Upper lobe of left lung (tissue), 6 donors: Measurements from ENCODE around the gene KSR2. TPM values are rescaled to one million over a fixed set of nuclear protein-coding genes. Genes with fewer than 3 reads are reported as not detected.

Source experiments
- ATAC-seq, 2 donors: fragments of 200-7000 bp; cut with Tn5 transposase; one replicate each; pipeline ENCODE4 v1.9.1; 2022; ENCODE audit warnings: mild to moderate bottlenecking in 2 of 2, moderate library complexity in 2 of 2; ENCODE audit not compliant: low FRiP score in 2 of 2
- DNase-seq, 2 donors: peaks; one replicate each; pipeline ENCODE4 v3.0.0-alpha.2; 2019 to 2020
- H3K27ac ChIP-seq, 4 donors: fragments of 200-600 bp; sonication (generic); one replicate each; pipeline ENCODE4 v1.5.1; 2016 to 2019
- H3K27me3 ChIP-seq, 4 donors: fragments of 200-600 bp; sonication (generic); one replicate each; pipeline ENCODE4 v1.5.1; 2017 to 2019
- H3K36me3 ChIP-seq, 4 donors: fragments of 200-600 bp; sonication (generic); one replicate each; pipeline ENCODE4 v1.5.1; 2016 to 2019
- H3K4me1 ChIP-seq, 4 donors: fragments of 200-600 bp; sonication (generic); one replicate each; pipeline ENCODE4 v1.5.1; 2018 to 2019
- H3K4me3 ChIP-seq, 4 donors: fragments of 200-600 bp; sonication (generic); one replicate each; pipeline ENCODE4 v1.5.1; 2017 to 2019; ENCODE audit warnings: mild to moderate bottlenecking in 2 of 4, moderate library complexity in 1 of 4
- H3K9me3 ChIP-seq, 4 donors: fragments of 200-600 bp; sonication (generic); one replicate each; pipeline ENCODE4 v1.5.1; 2018 to 2019
- CTCF ChIP-seq, 6 experiments: fragments of 450-650 bp in 4 of 6; fragments of 200-600 bp in 2 of 6; sonication (generic) in 2 of 6; IDR thresholded peaks; one replicate each; pipeline ENCODE4 v1.5.1; 2016 to 2019; ENCODE audit warnings: antibody characterized with exemption in 6 of 6
- EP300 ChIP-seq, 4 donors: sonication (generic); formaldehyde crosslinking; IDR thresholded peaks; one replicate each; pipeline ENCODE4 v1.5.1; 2017; ENCODE audit warnings: antibody characterized with exemption in 4 of 4, control low read depth in 2 of 4
- POLR2A ChIP-seq, 4 donors: fragments of 450-650 bp; IDR thresholded peaks; one replicate each; pipeline ENCODE4 v1.5.1; 2016 to 2017; ENCODE audit warnings: antibody characterized with exemption in 4 of 4, mild to moderate bottlenecking in 2 of 4
- POLR2AphosphoS5 ChIP-seq, 2 donors: sonication (generic); formaldehyde crosslinking; IDR thresholded peaks; one replicate each; pipeline ENCODE4 v1.5.1; 2017; ENCODE audit warnings: antibody characterized with exemption in 2 of 2
- WGBS, 2 donors: methylation state at CpG; one replicate each; pipeline ENCODE4 v1.1.5; 2017 to 2018; 5-methylcytosine and 5-hydroxymethylcytosine counted together
- total RNA-seq, 6 donors: library from RNA; depleted of rRNA in 4 of 6; stranded (reverse); fragments of >200 nt in 4 of 6; gene quantifications; one replicate each; pipeline versions ENCODE4 v1.1.0 to v1.2.1, GENCODE V29; 2016 to 2021
- donor health status: DM: no; HTN: no; CAD: no; lungs with moderate emphysema.
- donor health status: DM: no; HTN: yes; CAD: no; lungs with severe emphysema.

KSR2 gene
- total RNA-seq, 6 donors from 2014 or later = 0.30 to 3.2 (median 0.85) TPM

DNA sequence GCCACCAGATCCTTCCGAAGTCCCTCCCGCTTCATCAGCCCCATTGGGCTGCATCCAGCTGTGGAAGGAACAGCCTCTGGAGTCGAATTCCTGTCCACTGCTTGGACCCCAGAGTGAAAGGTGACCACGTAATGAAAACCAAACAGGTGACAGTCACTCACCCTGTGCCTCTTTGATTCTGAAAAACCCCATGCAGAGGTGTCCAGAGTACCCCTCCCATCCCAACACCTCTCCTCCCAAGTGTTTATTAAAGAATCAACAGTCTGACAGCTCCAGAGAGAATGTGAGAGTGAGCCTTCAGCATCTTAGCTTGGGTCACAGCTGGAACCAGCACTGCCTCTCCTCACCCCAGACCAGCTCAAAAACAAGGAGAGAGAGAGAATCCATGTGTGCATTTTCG lies 428.8 kb downstream of the KSR2 start:
- H3K9me3 ChIP-seq = no peaks in the 10 kb centered on the region
- no peak for DNase-seq
- ATAC-seq = no peak
- 58 to 63% methylated on average over 5 of the region's 5 CpGs for WGBS, 2 donors
- H3K36me3 ChIP-seq = no peaks in the 10 kb centered on the region
- no peak overlapping the region for H3K4me3 ChIP-seq
- no peaks in the 10 kb centered on the region for H3K4me1 ChIP-seq
- no peak overlapping the region for H3K27ac ChIP-seq
- H3K27me3 ChIP-seq = no peaks in the 10 kb centered on the region
- TF ChIP-seq EP300 (IDR thresholded peaks at IDR 0.05) (no peak), POLR2AphosphoS5 (IDR thresholded peaks at IDR 0.05) (no peak), CTCF (IDR thresholded peaks at IDR 0.05) (no peak), POLR2A (IDR thresholded peaks at IDR 0.05) (no peak)

- DNase-seq = no peak
- Histone ChIP-seq H3K9me3 (no peaks in the 10 kb centered on the region), H3K27me3 (no peaks in the 10 kb centered on the region), H3K4me3 (no peak overlapping the region), H3K27ac (no peak overlapping the region), H3K4me1 (no peaks in the 10 kb centered on the region), H3K36me3 (no peaks in the 10 kb centered on the region)
- WGBS, 2 donors = 75 to 80% methylated on average over 1 of the region's 1 CpG
- no peak for ATAC-seq
- TF ChIP-seq EP300 (IDR thresholded peaks at IDR 0.05) = no peak
- TF ChIP-seq CTCF (IDR thresholded peaks at IDR 0.05) = no peak
- no peak for TF ChIP-seq POLR2A (IDR thresholded peaks at IDR 0.05)
- TF ChIP-seq POLR2AphosphoS5 (IDR thresholded peaks at IDR 0.05) = no peak
These were observed 429.9 kb downstream of the KSR2 start for GRCh38 chr12:117538926-117539325.

DNA sequence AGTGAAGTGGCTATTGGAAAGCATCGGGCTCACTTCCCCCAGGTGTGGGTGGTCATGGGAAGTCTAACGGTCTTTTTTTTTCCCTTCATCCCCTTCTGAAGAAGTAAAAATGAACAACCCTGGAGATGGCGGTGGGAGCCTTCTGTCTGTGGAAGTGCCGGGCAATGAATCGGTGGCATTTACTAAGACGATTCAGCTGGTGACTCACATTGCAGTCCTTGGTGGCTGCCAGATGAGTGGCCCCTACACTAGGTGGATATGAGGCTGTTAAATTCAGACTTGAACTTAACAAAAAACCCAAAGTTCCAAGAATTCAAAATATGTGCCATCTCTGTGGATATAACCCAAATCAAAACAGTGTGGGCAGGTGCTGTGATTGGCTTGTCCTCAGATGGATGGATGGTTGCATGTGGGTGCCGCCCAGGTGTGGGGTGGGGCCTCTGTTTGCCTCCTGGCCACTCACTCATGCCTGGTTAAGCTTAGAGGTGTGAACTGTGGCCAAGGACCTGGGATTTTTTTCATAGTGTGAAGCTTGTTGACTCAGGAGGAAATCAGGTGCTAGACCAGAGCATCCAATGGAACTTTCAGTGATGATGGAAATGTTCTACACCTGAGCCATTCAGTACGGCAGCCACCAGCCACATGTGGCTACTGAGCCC lies 430.6 kb downstream of the KSR2 start:
- Histone ChIP-seq H3K4me1 (no peaks in the 10 kb centered on the region), H3K27ac (no peak overlapping the region), H3K4me3 (no peak overlapping the region), H3K9me3 (no peaks in the 10 kb centered on the region), H3K27me3 (no peaks in the 10 kb centered on the region), H3K36me3 (no peaks in the 10 kb centered on the region)
- TF ChIP-seq CTCF (IDR thresholded peaks at IDR 0.05) (no peak), POLR2A (IDR thresholded peaks at IDR 0.05) (no peak), EP300 (IDR thresholded peaks at IDR 0.05) (no peak), POLR2AphosphoS5 (IDR thresholded peaks at IDR 0.05) (no peak)
- DNase-seq = no peak
- ATAC-seq = no peak
- 91 to 93% methylated on average over 8 of the region's 8 CpGs for WGBS, 2 donors

DNA sequence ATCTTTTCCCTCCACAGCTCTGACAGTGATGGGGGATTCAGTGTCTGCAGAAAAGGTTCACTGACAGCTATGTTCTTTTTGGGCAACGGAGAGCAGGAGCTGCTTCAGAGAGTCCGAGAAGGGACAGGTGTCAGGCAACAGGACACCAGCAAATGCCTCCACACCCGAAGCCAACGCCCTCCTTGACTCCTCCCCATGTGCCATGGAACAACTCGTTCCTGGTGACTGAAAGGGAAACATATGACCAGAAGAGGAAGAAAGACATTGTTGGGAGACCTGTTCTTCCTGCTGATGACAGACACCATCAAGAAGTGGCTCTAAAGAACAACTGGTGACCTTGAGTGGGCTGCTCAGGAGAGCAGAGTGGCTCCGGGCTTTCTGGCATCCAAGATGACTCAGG lies 435.1 kb downstream of the KSR2 start:
- 66 to 71% methylated on average over 6 of the region's 6 CpGs for WGBS, 2 donors
- DNase-seq (peak in 1 of 2 donors; percentile 42), ATAC-seq (no peak)
- no peak for TF ChIP-seq EP300 (IDR thresholded peaks at IDR 0.05)
- no peak for TF ChIP-seq POLR2AphosphoS5 (IDR thresholded peaks at IDR 0.05)
- no peak for TF ChIP-seq CTCF (IDR thresholded peaks at IDR 0.05)
- no peak for TF ChIP-seq POLR2A (IDR thresholded peaks at IDR 0.05)
- Histone ChIP-seq H3K9me3 (no peaks in the 10 kb centered on the region), H3K27me3 (no peaks in the 10 kb centered on the region), H3K27ac (no peak overlapping the region), H3K36me3 (no peaks in the 10 kb centered on the region), H3K4me3 (no peak overlapping the region), H3K4me1 (no peaks in the 10 kb centered on the region)

DNA sequence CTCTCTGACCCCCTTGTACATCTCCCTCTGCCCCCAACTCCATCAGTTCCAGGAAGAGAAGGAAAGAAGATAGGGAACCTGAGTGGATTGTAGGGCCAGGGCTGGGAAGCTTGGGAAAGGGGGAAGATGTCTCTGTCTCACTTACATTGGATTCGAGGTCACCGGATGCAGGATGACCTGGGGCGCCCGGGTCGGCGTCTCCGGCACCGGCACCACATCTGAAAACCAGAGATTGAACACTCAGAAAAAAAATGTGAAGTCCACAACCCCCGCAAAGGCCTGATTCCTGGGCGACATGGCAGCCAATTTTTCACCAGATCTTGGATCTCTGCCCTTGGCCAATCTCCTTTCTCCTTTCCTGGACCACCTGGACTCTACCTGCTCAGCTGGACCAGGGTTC lies 438.0 kb downstream of the KSR2 start:
- Histone ChIP-seq H3K36me3 (no peaks in the 10 kb centered on the region), H3K4me1 (no peaks in the 10 kb centered on the region), H3K27ac (no peak overlapping the region), H3K4me3 (no peak overlapping the region), H3K9me3 (no peaks in the 10 kb centered on the region), H3K27me3 (no peaks in the 10 kb centered on the region)
- DNase-seq (peak in 1 of 2 donors; percentile 56), ATAC-seq (no peak)
- TF ChIP-seq CTCF (IDR thresholded peaks at IDR 0.05) = no peak
- no peak for TF ChIP-seq POLR2AphosphoS5 (IDR thresholded peaks at IDR 0.05)
- no peak for TF ChIP-seq POLR2A (IDR thresholded peaks at IDR 0.05)
- no peak for TF ChIP-seq EP300 (IDR thresholded peaks at IDR 0.05)
- 93 to 94% methylated on average over 10 of the region's 10 CpGs for WGBS, 2 donors
